Measurements from ENCODE around the gene MX1. TPM values are rescaled to one million over a fixed set of nuclear protein-coding genes. Genes with fewer than 3 reads are reported as not detected.

MX1 gene
- total RNA-seq, 1 experiment from 2014 or later: 6.4 TPM

- Histone ChIP-seq H3K27me3 (ENCODE audit: insufficient read depth, low read depth) (no peaks in the 10 kb centered on the region), H3K36me3 (ENCODE audit: low read depth) (no peaks in the 10 kb centered on the region), H3K4me1 (replicated peaks; ENCODE audit: insufficient read depth) (no peaks in the 10 kb centered on the region), H3K4me2 (no peak overlapping the region), H4K20me1 (ENCODE audit: insufficient read depth) (no peaks in the 10 kb centered on the region), H3K4me3 (no peak overlapping the region), H2AFZ (no peak overlapping the region), H3K27ac (no peak overlapping the region), H3K79me2 (ENCODE audit: low read depth) (no peaks in the 10 kb centered on the region), H3F3A (ENCODE audit: insufficient read depth, low read depth) (no peaks in the 10 kb centered on the region), H3K9me3 (ENCODE audit: insufficient read depth, low read depth) (no peaks in the 10 kb centered on the region), H3K9me2 (ENCODE audit: insufficient read depth) (no peaks in the 10 kb centered on the region)
- POLR2A ChIA-PET (ENCODE audit: unreplicated experiment): no interaction called here
- CTCF ChIA-PET: no interaction called here
- intact Hi-C loops (cut with micrococcal nuclease; ENCODE audit: unreplicated experiment): no loop called here
- TF ChIP-seq, protein P1, sequence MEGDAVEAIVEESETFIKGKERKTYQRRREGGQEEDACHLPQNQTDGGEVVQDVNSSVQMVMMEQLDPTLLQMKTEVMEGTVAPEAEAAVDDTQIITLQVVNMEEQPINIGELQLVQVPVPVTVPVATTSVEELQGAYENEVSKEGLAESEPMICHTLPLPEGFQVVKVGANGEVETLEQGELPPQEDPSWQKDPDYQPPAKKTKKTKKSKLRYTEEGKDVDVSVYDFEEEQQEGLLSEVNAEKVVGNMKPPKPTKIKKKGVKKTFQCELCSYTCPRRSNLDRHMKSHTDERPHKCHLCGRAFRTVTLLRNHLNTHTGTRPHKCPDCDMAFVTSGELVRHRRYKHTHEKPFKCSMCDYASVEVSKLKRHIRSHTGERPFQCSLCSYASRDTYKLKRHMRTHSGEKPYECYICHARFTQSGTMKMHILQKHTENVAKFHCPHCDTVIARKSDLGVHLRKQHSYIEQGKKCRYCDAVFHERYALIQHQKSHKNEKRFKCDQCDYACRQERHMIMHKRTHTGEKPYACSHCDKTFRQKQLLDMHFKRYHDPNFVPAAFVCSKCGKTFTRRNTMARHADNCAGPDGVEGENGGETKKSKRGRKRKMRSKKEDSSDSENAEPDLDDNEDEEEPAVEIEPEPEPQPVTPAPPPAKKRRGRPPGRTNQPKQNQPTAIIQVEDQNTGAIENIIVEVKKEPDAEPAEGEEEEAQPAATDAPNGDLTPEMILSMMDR (conservative IDR thresholded peaks at IDR 0.05): no peak
- no peak for TF ChIP-seq EZH2 (IDR thresholded peaks at IDR 0.05; ENCODE audit: low read depth)
- DNase-seq: no peak
- BruUV-seq (replicated peaks): no TSS peak
Measured at GRCh38 chr21:41490330-41490729, 64.3 kb downstream of the MX1 start.

DNA sequence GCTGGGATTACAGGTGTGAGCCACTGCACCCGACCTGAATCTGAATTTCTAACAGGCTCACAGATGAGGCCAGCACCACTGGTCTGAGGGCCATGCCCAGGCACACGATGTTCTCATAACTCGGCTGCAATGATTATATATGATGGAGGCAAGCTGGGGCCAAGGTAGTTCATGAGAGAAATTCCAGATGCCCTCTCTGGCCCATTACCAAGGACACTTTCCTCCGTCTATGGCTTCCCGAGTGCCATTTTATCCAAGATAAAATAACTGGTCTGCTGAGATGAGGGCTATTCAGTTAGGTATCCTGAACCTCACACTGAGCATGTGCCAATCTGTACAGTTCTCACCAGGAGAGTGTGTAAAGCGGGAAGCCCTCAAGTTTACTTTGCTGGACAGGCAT lies 65.4 kb downstream of the MX1 start:
- CTCF ChIA-PET: no interaction called here
- Histone ChIP-seq H3K4me1 (replicated peaks; ENCODE audit: insufficient read depth) (no peaks in the 10 kb centered on the region), H3K27ac (no peak overlapping the region), H3K79me2 (ENCODE audit: low read depth) (no peaks in the 10 kb centered on the region), H3K36me3 (ENCODE audit: low read depth) (no peaks in the 10 kb centered on the region), H4K20me1 (ENCODE audit: insufficient read depth) (no peaks in the 10 kb centered on the region), H3K27me3 (ENCODE audit: insufficient read depth, low read depth) (no peaks in the 10 kb centered on the region), H3F3A (ENCODE audit: insufficient read depth, low read depth) (no peaks in the 10 kb centered on the region), H3K9me3 (ENCODE audit: insufficient read depth, low read depth) (no peaks in the 10 kb centered on the region), H3K4me3 (no peak overlapping the region), H3K9me2 (ENCODE audit: insufficient read depth) (no peaks in the 10 kb centered on the region), H3K4me2 (no peak overlapping the region), H2AFZ (no peak overlapping the region)
- POLR2A ChIA-PET (ENCODE audit: unreplicated experiment): interaction anchor here (0.8 kb wide), 1 partner anchor 42 kb away, joined by 4 read pairs; no protein-coding TSS in a partner anchor
- TF ChIP-seq, protein P1 (conservative IDR thresholded peaks at IDR 0.05): no peak
- TF ChIP-seq EZH2 (IDR thresholded peaks at IDR 0.05; ENCODE audit: low read depth): no peak
- no peak for DNase-seq
- intact Hi-C loops (cut with micrococcal nuclease; ENCODE audit: unreplicated experiment): no loop called here
- BruUV-seq (replicated peaks): no TSS peak

- Histone ChIP-seq H4K20me1 (ENCODE audit: insufficient read depth) (no peaks in the 10 kb centered on the region), H3K79me2 (ENCODE audit: low read depth) (no peaks in the 10 kb centered on the region), H3K27me3 (ENCODE audit: insufficient read depth, low read depth) (no peaks in the 10 kb centered on the region), H3K4me3 (no peak overlapping the region), H3F3A (ENCODE audit: insufficient read depth, low read depth) (no peaks in the 10 kb centered on the region), H3K9me3 (ENCODE audit: insufficient read depth, low read depth) (no peaks in the 10 kb centered on the region), H3K9me2 (ENCODE audit: insufficient read depth) (no peaks in the 10 kb centered on the region), H3K27ac (no peak overlapping the region), H2AFZ (no peak overlapping the region), H3K4me2 (no peak overlapping the region), H3K36me3 (ENCODE audit: low read depth) (no peaks in the 10 kb centered on the region), H3K4me1 (replicated peaks; ENCODE audit: insufficient read depth) (no peaks in the 10 kb centered on the region)
- TF ChIP-seq EZH2 (IDR thresholded peaks at IDR 0.05; ENCODE audit: low read depth): no peak
- TF ChIP-seq, protein P1 (conservative IDR thresholded peaks at IDR 0.05): no peak
- CTCF ChIA-PET: no interaction called here
- no peak for DNase-seq
- POLR2A ChIA-PET (ENCODE audit: unreplicated experiment): no interaction called here
- BruUV-seq (replicated peaks): no TSS peak
- intact Hi-C loops (cut with micrococcal nuclease; ENCODE audit: unreplicated experiment): no loop called here
Measured at GRCh38 chr21:41494242-41494641, 68.2 kb downstream of the MX1 start.

All from PC-9 (cell line).